HEK293 (cell line): ENCODE measurements around the gene CH25H.

Experiments
- CTCF ChIA-PET: fragments of 350-600 bp; formaldehyde crosslinking; extraction: SDS; loops from one replicate; lab custom pipeline; 2021; ENCODE audit warnings: antibody characterized with exemption; lab: Yijun Ruan, JAX
- POLR2A ChIA-PET: fragments of 300-600 bp; formaldehyde crosslinking; extraction: SDS; loops from one replicate; lab custom pipeline; 2020; ENCODE audit warnings: antibody characterized with exemption, inconsistent platforms; lab: Yijun Ruan, JAX
- H3K27ac ChIP-seq: fragments of 200-500 bp; sonication (Bioruptor generic); 2 replicates; pipeline ENCODE4 v1.5.1; 2014; ENCODE audit warnings: low read depth, low read length, control low read depth, inconsistent platforms; ENCODE audit errors: extremely low read depth
- H3K36me3 ChIP-seq, 2 experiments: fragments of 200-500 bp in 1 of 2; sonication (Bioruptor generic) in 1 of 2; 1 replicate in 1 of 2; 2 replicates in 1 of 2; pipeline ENCODE4 v1.5.1; 2014 to 2017; ENCODE audit warnings: inconsistent platforms in 2 of 2, low read length in 2 of 2; ENCODE audit not compliant: control insufficient read depth in 2 of 2, insufficient read depth in 1 of 2
- H3K4me1 ChIP-seq: fragments of 200-500 bp; sonication (Bioruptor generic); 2 replicates; pipeline ENCODE4 v1.5.1; 2014; ENCODE audit warnings: mild to moderate bottlenecking, low read length, inconsistent platforms; ENCODE audit not compliant: control insufficient read depth, insufficient read depth
- H3K4me3 ChIP-seq: 2 replicates; pipeline ENCODE4 v1.5.1; 2011; ENCODE audit warnings: low read depth, mild to moderate bottlenecking, control low read depth, low read length, moderate library complexity
- H3K9me3 ChIP-seq: fragments of 200-500 bp; sonication (Bioruptor generic); 2 replicates; pipeline ENCODE4 v1.5.1; 2014; ENCODE audit warnings: low read depth, low read length, inconsistent platforms; ENCODE audit not compliant: control insufficient read depth, insufficient read depth
- GFI1B ChIP-seq: fragments of 450-650 bp; formaldehyde crosslinking; IDR thresholded peaks from 2 replicates; pipeline ENCODE4 v1.5.1; 2016; ENCODE audit warnings: missing biosample characterization, missing genetic modification characterization
- HOXD13 ChIP-seq: sonication (generic); formaldehyde crosslinking; IDR thresholded peaks from 2 replicates; pipeline ENCODE4 v1.8.0; 2022; ENCODE audit warnings: missing genetic modification reagents, borderline replicate concordance
- KLF1 ChIP-seq: fragments of 450-650 bp; formaldehyde crosslinking; IDR thresholded peaks from 2 replicates; pipeline ENCODE4 v1.5.1; 2016; ENCODE audit warnings: missing biosample characterization, missing genetic modification characterization
- PRDM4 ChIP-seq: fragments of 450-650 bp; formaldehyde crosslinking; IDR thresholded peaks from 2 replicates; pipeline ENCODE4 v1.5.1; 2017; ENCODE audit warnings: missing biosample characterization, missing genetic modification characterization
- PRDM6 ChIP-seq: fragments of 450-650 bp; formaldehyde crosslinking; IDR thresholded peaks from 2 replicates; pipeline ENCODE4 v1.5.1; 2017; ENCODE audit warnings: missing biosample characterization, missing genetic modification characterization
- REST ChIP-seq: fragments of 450-650 bp; formaldehyde crosslinking; IDR thresholded peaks from 2 replicates; pipeline ENCODE4 v1.5.1; 2016; ENCODE audit warnings: missing biosample characterization, missing genetic modification characterization
- SP7 ChIP-seq: fragments of 450-650 bp; formaldehyde crosslinking; IDR thresholded peaks from 2 replicates; pipeline ENCODE4 v1.5.1; 2016; ENCODE audit warnings: missing biosample characterization, missing genetic modification characterization
- TCF7L2 ChIP-seq: IDR thresholded peaks from 2 replicates; pipeline ENCODE4 v1.6.1; 2011; ENCODE audit warnings: low read depth, mild to moderate bottlenecking, inconsistent platforms, low read length, moderate library complexity, borderline replicate concordance
- ZBTB20 ChIP-seq: fragments of 450-650 bp; formaldehyde crosslinking; IDR thresholded peaks from 2 replicates; pipeline ENCODE4 v1.5.1; 2016; ENCODE audit warnings: missing biosample characterization, missing genetic modification characterization
- ZBTB21 ChIP-seq: fragments of 450-650 bp; formaldehyde crosslinking; IDR thresholded peaks from 2 replicates; pipeline ENCODE4 v1.5.1; 2017; ENCODE audit warnings: missing biosample characterization, missing genetic modification characterization
- ZFHX2 ChIP-seq: fragments of 450-650 bp; formaldehyde crosslinking; conservative IDR thresholded peaks from 2 replicates; pipeline ENCODE4 v1.5.1; 2016; ENCODE audit warnings: missing biosample characterization, missing genetic modification characterization
- ZIC2 ChIP-seq: fragments of 450-650 bp; formaldehyde crosslinking; IDR thresholded peaks from 2 replicates; pipeline ENCODE4 v1.5.1; 2016; ENCODE audit warnings: missing biosample characterization, missing genetic modification characterization
- ZNF155 ChIP-seq: fragments of 450-650 bp; formaldehyde crosslinking; IDR thresholded peaks from 2 replicates; pipeline ENCODE4 v1.5.1; 2016; ENCODE audit warnings: missing biosample characterization, missing genetic modification characterization
- ZNF175 ChIP-seq: fragments of 450-650 bp; formaldehyde crosslinking; IDR thresholded peaks from 2 replicates; pipeline ENCODE4 v1.5.1; 2016; ENCODE audit warnings: missing biosample characterization, missing genetic modification characterization
- ZNF19 ChIP-seq: fragments of 450-650 bp; formaldehyde crosslinking; IDR thresholded peaks from 2 replicates; pipeline ENCODE4; 2016; ENCODE audit warnings: missing biosample characterization, missing genetic modification characterization, low read depth
- ZNF23 ChIP-seq: fragments of 450-650 bp; formaldehyde crosslinking; IDR thresholded peaks from 2 replicates; pipeline ENCODE4 v1.5.1; 2016; ENCODE audit warnings: missing biosample characterization, missing genetic modification characterization, borderline replicate concordance
- ZNF292 ChIP-seq: fragments of 450-650 bp; formaldehyde crosslinking; IDR thresholded peaks from 2 replicates; pipeline ENCODE4 v1.5.1; 2016; ENCODE audit warnings: low read depth, missing biosample characterization, missing genetic modification characterization, borderline replicate concordance
- ZNF366 ChIP-seq: fragments of 450-650 bp; formaldehyde crosslinking; conservative IDR thresholded peaks from 2 replicates; pipeline ENCODE4 v1.5.1; 2016; ENCODE audit warnings: missing biosample characterization, missing genetic modification characterization
- ZNF529 ChIP-seq: fragments of 450-650 bp; formaldehyde crosslinking; IDR thresholded peaks from 2 replicates; pipeline ENCODE4 v1.5.1; 2017; ENCODE audit warnings: missing genetic modification characterization, missing biosample characterization; ENCODE audit not compliant: insufficient replicate concordance
- ZNF621 ChIP-seq: fragments of 450-650 bp; formaldehyde crosslinking; IDR thresholded peaks from 2 replicates; pipeline ENCODE4 v1.5.1; 2017; ENCODE audit warnings: missing biosample characterization, missing genetic modification characterization
- ZNF623 ChIP-seq: fragments of 450-650 bp; formaldehyde crosslinking; IDR thresholded peaks from 2 replicates; pipeline ENCODE4 v1.5.1; 2016; ENCODE audit warnings: missing biosample characterization, missing genetic modification characterization
- ZNF658 ChIP-seq: fragments of 450-650 bp; formaldehyde crosslinking; IDR thresholded peaks from 2 replicates; pipeline ENCODE4; 2016; ENCODE audit warnings: missing biosample characterization, missing genetic modification characterization
- ZSCAN4 ChIP-seq: fragments of 450-650 bp; formaldehyde crosslinking; IDR thresholded peaks from 2 replicates; pipeline ENCODE4 v1.5.1; 2017; ENCODE audit warnings: missing biosample characterization, missing genetic modification characterization
- ZSCAN5A ChIP-seq: fragments of 450-650 bp; formaldehyde crosslinking; IDR thresholded peaks from 2 replicates; pipeline ENCODE4 v1.5.1; 2016; ENCODE audit warnings: missing biosample characterization, missing genetic modification characterization

CH25H gene

GRCh38 chr10:89228962-89229361 lies 21.8 kb upstream of the CH25H start:
- Histone ChIP-seq H3K27ac (no peak overlapping the region), H3K4me3 (no peak overlapping the region), H3K4me1 (no peaks in the 10 kb centered on the region), H3K36me3 (peaks cover 0 to 9% of the 10 kb centered on the region in 2 experiments; a peak in 2 of 3 replicates), H3K9me3 (no peaks in the 10 kb centered on the region)
- POLR2A ChIA-PET = interaction anchor here (0.9 kb wide), 1 partner anchor 23 kb away, joined by 3 read pairs; no protein-coding TSS in a partner anchor
- no peak for TF ChIP-seq ZFHX2
- TF ChIP-seq ZNF155 (tag by site-specific recombination) = no peak
- TF ChIP-seq ZBTB21 (tag by site-specific recombination) = no peak
- TF ChIP-seq ZNF292 (tag by site-specific recombination) = no peak
- TF ChIP-seq HOXD13 (CRISPR knock-in tag) = no peak
- no peak for TF ChIP-seq ZNF658 (tag by site-specific recombination)
- TF ChIP-seq ZSCAN4 (tag by site-specific recombination) = no peak
- no peak for TF ChIP-seq ZSCAN5A
- no peak for TF ChIP-seq ZNF175 (tag by site-specific recombination)
- no peak for TF ChIP-seq GFI1B (tag by site-specific recombination)
- TF ChIP-seq ZNF529 = no peak
- TF ChIP-seq PRDM6 (tag by site-specific recombination) = no peak
- no peak for TF ChIP-seq ZIC2
- TF ChIP-seq ZNF23 (tag by site-specific recombination) = no peak
- TF ChIP-seq PRDM4 (tag by site-specific recombination) = no peak
- no peak for TF ChIP-seq ZNF621 (tag by site-specific recombination)
- no peak for TF ChIP-seq ZNF623 (tag by site-specific recombination)
- no peak for TF ChIP-seq ZNF366 (tag by site-specific recombination)
- CTCF ChIA-PET = interaction anchor here (0.6 to 1.9 kb wide), 2 partner anchors 11 to 493 kb away, joined by 3 to 13 read pairs; no protein-coding TSS in a partner anchor

- H3K36me3 ChIP-seq = peaks cover 0 to 9% of the 10 kb centered on the region in 2 experiments; a peak in 2 of 3 replicates
- CTCF ChIA-PET = no interaction called here
- H3K4me3 ChIP-seq = no peak overlapping the region
- H3K9me3 ChIP-seq = no peaks in the 10 kb centered on the region
- TF ChIP-seq ZNF19 (no peak), SP7 (tag by site-specific recombination) (no peak), KLF1 (no peak), ZNF155 (tag by site-specific recombination) (no peak), REST (no peak), ZNF23 (tag by site-specific recombination) (no peak), TCF7L2 (no peak), ZBTB20 (no peak)
- TF ChIP-seq, all 188 proteins: peak for 0
- no peak overlapping the region for H3K27ac ChIP-seq
- H3K4me1 ChIP-seq = no peaks in the 10 kb centered on the region
- POLR2A ChIA-PET = no interaction called here
These were observed 21.0 kb upstream of the CH25H start for GRCh38 chr10:89228146-89228545.
